Skeletal muscle satellite cell (primary cell): ENCODE measurements around the gene INTS14.
"Not testable (repeated sequence)": the region's sequence is repeated elsewhere in the genome, so short reads cannot be mapped to it uniquely, and the experiment has no call there.

Source experiments
- H3K27me3 ChIP-seq: 2 replicates; pipeline ENCODE4 v1.7.0; 2013; ENCODE audit warnings: low read length; ENCODE audit not compliant: control insufficient read depth, insufficient read depth
- H3K36me3 ChIP-seq: 2 replicates; pipeline ENCODE4 v1.7.0; 2013; ENCODE audit warnings: mild to moderate bottlenecking, control low read depth, low read length; ENCODE audit not compliant: insufficient read depth
- H3K4me1 ChIP-seq: 2 replicates; pipeline ENCODE4 v1.7.0; 2013; ENCODE audit warnings: low read length; ENCODE audit not compliant: control insufficient read depth, insufficient read depth
- H3K4me2 ChIP-seq: 2 replicates; pipeline ENCODE4 v1.7.0; 2013; ENCODE audit warnings: mild to moderate bottlenecking, low read length
- H3K4me3 ChIP-seq: 2 replicates; pipeline ENCODE4 v1.7.0; 2013; ENCODE audit warnings: low read length
- H3K9ac ChIP-seq: 2 replicates; pipeline ENCODE4 v1.7.0; 2013; ENCODE audit warnings: mild to moderate bottlenecking, low read depth, low read length, moderate library complexity
- H3K9me3 ChIP-seq: replicated peaks from 2 replicates; pipeline ENCODE4 v1.7.0; 2013; ENCODE audit warnings: mild to moderate bottlenecking, control low read depth, low read length

The INTS14 gene

GRCh38 chr15:65577129-65577996 lies 33.6 kb downstream of the INTS14 start:
- Histone ChIP-seq H3K9me3 (no peaks in the 10 kb centered on the region), H3K36me3 (peaks cover 37% of the 10 kb centered on the region), H3K27me3 (no peaks in the 10 kb centered on the region), H3K4me2 (peak overlapping the region; percentile 30), H3K4me1 (peaks cover 38% of the 10 kb centered on the region), H3K4me3 (no peak overlapping the region), H3K9ac (no peak overlapping the region)

GRCh38 chr15:65576664-65577063 lies 34.3 kb downstream of the INTS14 start:
- Histone ChIP-seq H3K9me3 (no peaks in the 10 kb centered on the region), H3K4me3 (no peak overlapping the region), H3K4me1 (peaks cover 38% of the 10 kb centered on the region), H3K27me3 (no peaks in the 10 kb centered on the region), H3K36me3 (peaks cover 42% of the 10 kb centered on the region), H3K9ac (peak overlapping the region; percentile 7), H3K4me2 (peak overlapping the region; percentile 47)

GRCh38 chr15:65571971-65572370 lies 39.0 kb downstream of the INTS14 start:
- peaks cover 46% of the 10 kb centered on the region for H3K36me3 ChIP-seq
- no peaks in the 10 kb centered on the region for H3K27me3 ChIP-seq
- no peak overlapping the region for H3K4me2 ChIP-seq
- no peak overlapping the region for H3K9ac ChIP-seq
- H3K4me3 ChIP-seq: no peak overlapping the region
- peaks cover 11% of the 10 kb centered on the region for H3K4me1 ChIP-seq
- H3K9me3 ChIP-seq: no peaks in the 10 kb centered on the region

- Histone ChIP-seq H3K36me3 (peaks cover 50% of the 10 kb centered on the region), H3K9me3 (no peaks in the 10 kb centered on the region), H3K27me3 (no peaks in the 10 kb centered on the region), H3K4me3 (no peak overlapping the region), H3K9ac (no peak overlapping the region), H3K4me2 (no peak overlapping the region), H3K4me1 (no peaks in the 10 kb centered on the region)
Measured at GRCh38 chr15:65569728-65570127, 41.2 kb downstream of the INTS14 start.

DNA sequence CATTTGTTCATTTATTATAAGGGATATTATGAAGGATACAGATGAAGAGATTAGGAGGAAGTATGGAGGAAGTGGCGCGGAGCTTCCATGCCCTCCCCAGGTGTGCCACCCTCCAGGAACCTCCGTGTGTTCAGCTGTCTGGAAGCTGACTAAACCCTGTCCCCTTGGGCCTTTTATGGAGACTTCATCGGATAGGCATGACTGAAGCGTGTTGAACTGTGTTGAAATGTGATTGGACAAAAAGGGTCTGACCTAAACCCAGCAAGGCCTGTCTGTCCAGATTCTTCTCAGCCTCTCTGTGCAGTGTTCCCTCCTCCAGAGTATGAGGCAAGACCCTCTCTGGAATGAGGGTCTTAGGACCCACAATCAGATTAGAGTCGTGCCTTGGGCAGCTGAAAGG lies 49.0 kb downstream of the INTS14 start:
- no peak overlapping the region for H3K9ac ChIP-seq
- H3K4me3 ChIP-seq: no peak overlapping the region
- H3K36me3 ChIP-seq: peaks cover 57% of the 10 kb centered on the region
- no peaks in the 10 kb centered on the region for H3K27me3 ChIP-seq
- H3K4me2 ChIP-seq: no peak overlapping the region
- H3K9me3 ChIP-seq: no peaks in the 10 kb centered on the region
- H3K4me1 ChIP-seq: peaks cover 5% of the 10 kb centered on the region

DNA sequence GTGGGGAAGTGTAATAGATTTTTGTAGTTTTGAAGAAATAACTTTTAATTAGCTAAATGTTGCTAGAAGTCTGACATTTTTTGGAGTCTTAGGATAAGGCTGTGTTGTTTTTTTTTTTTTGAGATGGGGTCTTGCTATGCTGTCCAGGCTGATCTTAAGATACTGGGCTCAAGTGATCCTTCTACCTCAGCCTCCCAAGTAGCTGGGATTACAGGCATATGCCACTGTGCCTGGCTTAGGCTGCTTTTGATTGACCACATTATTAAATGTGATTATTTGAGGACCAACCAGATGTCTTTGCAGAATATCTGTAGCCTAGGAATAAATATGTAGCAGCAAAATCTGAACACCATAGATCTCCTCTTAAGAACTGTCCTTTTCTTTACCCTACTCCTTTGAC lies 51.0 kb downstream of the INTS14 start:
- H3K4me2 ChIP-seq: no peak overlapping the region
- no peaks in the 10 kb centered on the region for H3K9me3 ChIP-seq
- no peak overlapping the region for H3K9ac ChIP-seq
- peaks cover 5% of the 10 kb centered on the region for H3K4me1 ChIP-seq
- H3K36me3 ChIP-seq: peaks cover 63% of the 10 kb centered on the region
- no peaks in the 10 kb centered on the region for H3K27me3 ChIP-seq
- H3K4me3 ChIP-seq: no peak overlapping the region

GRCh38 chr15:65558997-65559760 lies 51.8 kb downstream of the INTS14 start:
- no peak overlapping the region for H3K9ac ChIP-seq
- H3K4me2 ChIP-seq: no peak overlapping the region
- peaks cover 5% of the 10 kb centered on the region for H3K4me1 ChIP-seq
- H3K9me3 ChIP-seq: no peaks in the 10 kb centered on the region
- no peak overlapping the region for H3K4me3 ChIP-seq
- H3K36me3 ChIP-seq: peaks cover 57% of the 10 kb centered on the region
- H3K27me3 ChIP-seq: no peaks in the 10 kb centered on the region

DNA sequence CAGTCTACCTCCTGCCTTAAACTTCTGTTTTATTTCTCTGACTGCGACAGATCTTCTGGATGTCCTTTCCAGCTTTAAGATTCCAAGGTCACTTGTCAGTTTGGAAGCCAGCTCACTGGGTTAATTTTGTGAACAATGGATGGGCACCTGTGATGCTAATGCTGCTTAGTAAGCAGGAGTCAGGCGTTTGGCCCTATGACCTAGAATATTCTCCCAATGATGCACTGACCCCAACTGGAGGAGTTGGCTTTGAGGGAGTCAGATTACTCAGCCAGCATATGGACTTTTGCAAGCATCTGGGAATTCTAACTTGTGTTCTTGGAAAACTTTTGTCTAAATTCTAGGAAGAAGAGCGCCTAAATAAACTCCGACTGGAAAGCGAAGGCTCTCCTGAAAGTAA lies 52.6 kb downstream of the INTS14 start:
- H3K9me3 ChIP-seq: no peaks in the 10 kb centered on the region
- H3K27me3 ChIP-seq: no peaks in the 10 kb centered on the region
- H3K4me1 ChIP-seq: peaks cover 5% of the 10 kb centered on the region
- H3K36me3 ChIP-seq: peaks cover 53% of the 10 kb centered on the region
- H3K4me3 ChIP-seq: no peak overlapping the region
- H3K4me2 ChIP-seq: no peak overlapping the region
- no peak overlapping the region for H3K9ac ChIP-seq

GRCh38 chr15:65556622-65557021 lies 54.3 kb downstream of the INTS14 start:
- no peak overlapping the region for H3K4me3 ChIP-seq
- H3K4me2 ChIP-seq: no peak overlapping the region
- H3K9ac ChIP-seq: no peak overlapping the region
- peaks cover 5% of the 10 kb centered on the region for H3K4me1 ChIP-seq
- no peaks in the 10 kb centered on the region for H3K27me3 ChIP-seq
- peaks cover 43% of the 10 kb centered on the region for H3K36me3 ChIP-seq
- H3K9me3 ChIP-seq: no peaks in the 10 kb centered on the region

DNA sequence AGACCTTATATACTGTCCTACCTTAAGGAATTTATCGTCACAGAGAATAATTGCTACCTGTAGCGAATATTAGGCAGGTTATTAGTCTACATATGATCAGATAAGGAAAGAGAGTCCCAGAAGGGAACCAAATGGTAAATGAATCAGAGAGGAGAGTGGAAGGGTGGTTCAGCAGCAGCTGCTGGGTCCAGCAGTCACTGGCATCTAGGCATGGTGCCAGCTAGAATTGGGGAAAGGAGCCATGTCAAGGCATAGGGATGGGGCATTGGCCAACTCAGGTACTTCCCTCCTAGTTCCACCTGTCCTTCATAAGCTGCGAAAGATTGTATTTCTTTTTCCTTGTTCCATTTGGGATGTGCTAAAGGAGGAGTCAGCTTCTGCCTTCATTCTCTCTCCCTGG lies 57.2 kb downstream of the INTS14 start:
- peaks cover 17% of the 10 kb centered on the region for H3K4me1 ChIP-seq
- H3K9me3 ChIP-seq: no peaks in the 10 kb centered on the region
- H3K4me2 ChIP-seq: no peak overlapping the region
- peaks cover 20% of the 10 kb centered on the region for H3K36me3 ChIP-seq
- no peak overlapping the region for H3K4me3 ChIP-seq
- H3K27me3 ChIP-seq: no peaks in the 10 kb centered on the region
- H3K9ac ChIP-seq: no peak overlapping the region

- not testable (repeated sequence) for H3K4me2 ChIP-seq, H3K9me3 ChIP-seq, H3K4me3 ChIP-seq, H3K27me3 ChIP-seq, H3K9ac ChIP-seq
- Histone ChIP-seq H3K4me1 (peaks cover 12% of the 10 kb centered on the region), H3K36me3 (peaks cover 14% of the 10 kb centered on the region)
Measured at GRCh38 chr15:65552851-65553250, 58.1 kb downstream of the INTS14 start.
